Calu3 (cell line): ENCODE data around the gene SERTAD2. TPM values are rescaled to one million over a fixed set of nuclear protein-coding genes. Genes with fewer than 3 reads are reported as not detected.

Experiments
- BruUV-seq: library from RNA; stranded (reverse); fragments of 400-500 nt; replicated peaks from 2 replicates; lab custom pipeline; 2021; lab: Mats Ljungman, UMichigan
- CTCF ChIA-PET: fragments of 300-600 bp; sonication (Branson Sonifier 250); formaldehyde crosslinking; loops from one replicate; lab custom pipeline; 2022; ENCODE audit warnings: antibody characterized with exemption; lab: Charles Lee
- DNase-seq: peaks from one replicate; pipeline ENCODE4 v3.0.0; 2022
- H3K27ac Mint-ChIP-seq: one replicate; pipeline ENCODE4 v1.8.0; 2022; ENCODE audit warnings: mixed read lengths; ENCODE audit not compliant: unreplicated experiment
- H3K27me3 Mint-ChIP-seq: one replicate; pipeline ENCODE4 v1.8.0; 2022; ENCODE audit warnings: mixed read lengths; ENCODE audit not compliant: unreplicated experiment
- H3K36me3 Mint-ChIP-seq: one replicate; pipeline ENCODE4 v1.8.0; 2022; ENCODE audit warnings: mild to moderate bottlenecking, moderate library complexity, mixed read lengths; ENCODE audit not compliant: insufficient read depth, unreplicated experiment
- H3K4me1 Mint-ChIP-seq: one replicate; pipeline ENCODE4 v1.8.0; 2022; ENCODE audit warnings: mild to moderate bottlenecking, low read depth, mixed read lengths; ENCODE audit not compliant: unreplicated experiment
- H3K4me3 Mint-ChIP-seq: one replicate; pipeline ENCODE4 v1.8.0; 2022; ENCODE audit warnings: mild to moderate bottlenecking, low read depth, moderate library complexity, mixed read lengths; ENCODE audit not compliant: unreplicated experiment
- H3K9me3 Mint-ChIP-seq: one replicate; pipeline ENCODE4 v1.8.0; 2022; ENCODE audit warnings: low read depth, mixed read lengths; ENCODE audit not compliant: unreplicated experiment
- CTCF ChIP-seq: fragments of 200-600 bp; IDR thresholded peaks from one replicate; pipeline ENCODE4 v1.8.0; 2022; ENCODE audit warnings: antibody characterized with exemption; ENCODE audit not compliant: unreplicated experiment
- intact Hi-C: fragments of 100-400 bp; cut with micrococcal nuclease; formaldehyde crosslinking; loops from one replicate; pipeline ENCODE4 v1.10.0; 2022; ENCODE audit not compliant: unreplicated experiment
- total RNA-seq: library from RNA; stranded (reverse); gene quantifications from 2 replicates; pipeline ENCODE4 v1.2.3, GENCODE V29; 2022

Gene SERTAD2
- total RNA-seq, 1 experiment from 2014 or later: 19.2 TPM

GRCh38 chr2:64634345-64635267 lies 19.1 kb downstream of the SERTAD2 start:
- no peak for DNase-seq
- Mint-ChIP-seq H3K27ac (no peak overlapping the region), H3K4me1 (peaks cover 14% of the 10 kb centered on the region), H3K9me3 (no peaks in the 10 kb centered on the region), H3K4me3 (no peak overlapping the region), H3K36me3 (peaks cover 17% of the 10 kb centered on the region), H3K27me3 (no peaks in the 10 kb centered on the region)
- CTCF ChIA-PET: no interaction called here
- intact Hi-C loops: no loop called here
- no peak for TF ChIP-seq CTCF
- TSS peak; percentile 6 for BruUV-seq

DNA sequence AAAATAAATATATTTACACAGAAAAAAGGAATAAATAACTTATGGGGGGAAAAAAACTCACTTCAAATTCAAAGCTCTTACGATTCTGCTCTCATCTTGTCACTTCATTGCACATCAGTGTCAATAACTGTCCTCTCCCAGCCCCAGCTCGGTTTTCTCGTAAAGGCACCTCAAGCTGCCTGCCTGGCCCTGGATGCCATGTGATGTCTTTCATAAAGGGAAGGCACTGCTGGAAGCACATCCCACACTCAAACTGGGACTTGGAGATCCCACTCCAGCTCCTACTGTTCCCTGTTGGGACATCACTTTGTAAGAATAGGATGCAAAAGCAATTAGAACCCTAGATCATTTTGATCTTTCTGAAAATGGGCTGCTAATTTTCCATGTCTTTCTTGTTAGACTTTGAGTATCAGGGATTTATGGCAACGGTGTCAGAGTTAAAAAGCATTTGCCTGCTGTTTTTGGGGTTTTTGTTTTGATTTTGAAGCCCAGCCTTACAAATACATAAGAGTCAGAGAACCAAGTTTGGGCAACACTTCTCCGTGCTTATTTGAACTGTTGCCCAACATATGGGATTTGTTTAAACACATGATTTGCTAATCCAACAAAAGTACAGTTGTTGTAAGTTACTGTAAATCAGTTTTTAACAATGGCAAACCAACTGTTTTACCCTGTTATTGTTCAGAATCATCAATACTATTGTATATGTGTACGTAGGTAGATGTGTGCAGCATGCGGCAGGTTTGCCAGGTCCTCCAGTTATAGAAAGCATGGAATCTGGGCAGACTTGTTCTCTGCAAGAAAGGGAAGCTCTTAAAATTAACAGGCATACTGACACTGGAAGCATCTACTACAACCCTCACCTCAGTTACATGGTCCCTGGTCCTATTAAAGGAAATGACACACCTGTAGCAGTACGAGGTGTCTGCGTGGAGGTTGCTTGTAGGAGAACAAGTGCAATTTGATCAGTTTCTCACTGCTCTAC lies 20.6 kb downstream of the SERTAD2 start:
- CTCF ChIA-PET: no interaction called here
- no peak for TF ChIP-seq CTCF
- Mint-ChIP-seq H3K4me1 (peaks cover 8% of the 10 kb centered on the region), H3K9me3 (no peaks in the 10 kb centered on the region), H3K27me3 (no peaks in the 10 kb centered on the region), H3K4me3 (no peak overlapping the region), H3K27ac (no peak overlapping the region), H3K36me3 (peaks cover 17% of the 10 kb centered on the region)
- BruUV-seq: no TSS peak
- DNase-seq: no peak
- intact Hi-C loops: no loop called here

- Mint-ChIP-seq H3K27me3 (no peaks in the 10 kb centered on the region), H3K27ac (no peak overlapping the region), H3K4me3 (no peak overlapping the region), H3K9me3 (no peaks in the 10 kb centered on the region), H3K36me3 (peaks cover 17% of the 10 kb centered on the region), H3K4me1 (no peaks in the 10 kb centered on the region)
- no TSS peak for BruUV-seq
- DNase-seq: no peak
- TF ChIP-seq CTCF: no peak
- intact Hi-C loops: no loop called here
- CTCF ChIA-PET: no interaction called here
Measured at GRCh38 chr2:64631771-64632170, 21.9 kb downstream of the SERTAD2 start.

DNA sequence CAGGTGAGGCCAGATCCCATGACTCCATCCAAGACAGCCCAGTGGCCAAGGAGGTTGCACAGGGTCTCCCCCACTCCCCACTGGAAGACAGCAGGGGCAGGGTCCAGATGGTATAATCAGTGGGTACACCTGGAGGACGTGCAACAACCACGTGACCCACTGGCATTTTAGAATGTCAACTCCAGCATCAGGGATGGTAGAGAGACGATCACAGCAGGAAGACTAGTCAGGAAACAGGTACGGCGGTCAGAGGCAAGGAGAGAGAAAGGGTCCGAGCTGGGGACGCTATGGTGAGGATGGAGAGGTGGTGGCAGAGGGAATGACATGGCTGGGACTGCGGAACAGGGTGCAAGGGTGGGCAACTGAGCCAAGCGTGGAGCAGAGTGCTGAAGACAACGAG lies 23.0 kb downstream of the SERTAD2 start:
- no peaks in the 10 kb centered on the region for H3K9me3 Mint-ChIP-seq
- no peak for TF ChIP-seq CTCF
- no peak for DNase-seq
- H3K4me3 Mint-ChIP-seq: no peak overlapping the region
- H3K36me3 Mint-ChIP-seq: peaks cover 7% of the 10 kb centered on the region
- no peak overlapping the region for H3K27ac Mint-ChIP-seq
- no TSS peak for BruUV-seq
- intact Hi-C loops: no loop called here
- CTCF ChIA-PET: no interaction called here
- no peaks in the 10 kb centered on the region for H3K27me3 Mint-ChIP-seq
- no peaks in the 10 kb centered on the region for H3K4me1 Mint-ChIP-seq
